ENCODE measurements around the gene SNRPA1. TPM values are rescaled to one million over a fixed set of nuclear protein-coding genes. Genes with fewer than 3 reads are reported as not detected.

Gene SNRPA1
- total RNA-seq, 4 donors from 2014 or later = 29.0 to 48.4 (median 38.5) TPM

DNA sequence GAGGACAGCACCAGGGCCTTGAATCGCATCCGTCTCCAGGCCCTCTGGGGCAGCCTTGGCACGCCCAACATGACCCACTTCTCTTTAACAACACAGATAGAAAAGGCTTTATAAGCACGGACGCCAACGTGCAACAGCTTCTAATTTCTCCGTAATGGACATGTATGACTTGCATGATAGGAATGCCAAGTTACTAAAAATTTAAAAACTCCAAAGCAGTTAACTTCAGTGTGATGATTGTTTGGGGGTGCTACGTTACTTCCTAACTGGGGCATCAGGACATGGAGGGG is 30.9 kb upstream of the SNRPA1 start:
- WGBS, 2 donors = 89 to 92% methylated on average over 8 of the region's 8 CpGs
- no peak for DNase-seq (ENCODE audit: low spot score in 2 of 2)
- intact Hi-C loops (cut with DNase I; ENCODE audit: low total_unique reads) = no loop called here

DNA sequence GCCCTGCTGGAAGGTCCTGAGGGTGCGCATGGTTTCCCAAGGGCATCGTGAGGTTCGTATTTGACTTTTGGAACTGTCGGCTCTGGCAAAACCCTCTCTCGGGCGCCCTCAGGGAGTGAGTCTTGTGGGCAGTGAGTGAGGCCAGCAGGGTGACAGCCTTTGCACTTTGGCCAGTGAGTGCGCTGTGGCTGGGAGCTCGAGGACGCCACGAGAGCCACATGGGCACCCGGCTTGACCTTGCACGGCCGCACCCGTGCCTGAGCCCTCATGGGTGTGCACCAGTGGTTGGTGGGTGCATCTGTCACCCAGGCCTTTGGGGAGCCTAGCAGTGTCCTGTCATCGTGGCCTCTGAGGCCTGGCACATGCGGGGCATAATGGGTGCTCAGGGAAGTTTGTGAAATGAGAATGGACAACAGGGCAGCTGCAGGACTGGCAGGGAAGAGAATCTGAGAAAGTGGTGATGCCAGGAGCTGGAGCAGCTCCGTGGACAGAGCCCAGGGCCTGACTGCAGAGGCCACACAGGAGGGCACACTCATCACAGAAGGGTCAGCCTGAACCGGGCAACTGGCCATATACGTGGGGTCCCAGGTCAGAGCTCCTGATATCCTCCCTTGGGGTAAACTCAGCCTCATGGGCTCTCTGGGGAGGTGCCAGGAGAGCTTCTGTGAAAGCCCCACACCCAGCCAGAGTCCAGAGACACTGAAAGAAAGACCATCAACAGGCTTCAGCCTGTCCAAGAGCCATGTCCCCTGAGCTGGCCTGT is 30.4 kb upstream of the SNRPA1 start:
- no peak for TF ChIP-seq POLR2A (IDR thresholded peaks at IDR 0.05)
- TF ChIP-seq CTCF (IDR thresholded peaks at IDR 0.05) = no peak
- H3K4me3 ChIP-seq (ENCODE audit: low read depth, poor library complexity, severe bottlenecking) = no peak overlapping the region
- intact Hi-C loops (cut with DNase I; ENCODE audit: low total_unique reads) = no loop called here
- peak in 1 of 2 donors; percentile 83 for DNase-seq (ENCODE audit: low spot score in 2 of 2)
- WGBS, 2 donors = 90 to 95% methylated on average over 14 to 19 of the region's 19 CpGs

More for the DNA sequence above, 30.9 kb upstream of the SNRPA1 start:
- no peak overlapping the region for H3K4me3 ChIP-seq (ENCODE audit: low read depth, poor library complexity, severe bottlenecking)
- TF ChIP-seq POLR2A (IDR thresholded peaks at IDR 0.05) = no peak
- no peak for TF ChIP-seq CTCF (IDR thresholded peaks at IDR 0.05)

DNA sequence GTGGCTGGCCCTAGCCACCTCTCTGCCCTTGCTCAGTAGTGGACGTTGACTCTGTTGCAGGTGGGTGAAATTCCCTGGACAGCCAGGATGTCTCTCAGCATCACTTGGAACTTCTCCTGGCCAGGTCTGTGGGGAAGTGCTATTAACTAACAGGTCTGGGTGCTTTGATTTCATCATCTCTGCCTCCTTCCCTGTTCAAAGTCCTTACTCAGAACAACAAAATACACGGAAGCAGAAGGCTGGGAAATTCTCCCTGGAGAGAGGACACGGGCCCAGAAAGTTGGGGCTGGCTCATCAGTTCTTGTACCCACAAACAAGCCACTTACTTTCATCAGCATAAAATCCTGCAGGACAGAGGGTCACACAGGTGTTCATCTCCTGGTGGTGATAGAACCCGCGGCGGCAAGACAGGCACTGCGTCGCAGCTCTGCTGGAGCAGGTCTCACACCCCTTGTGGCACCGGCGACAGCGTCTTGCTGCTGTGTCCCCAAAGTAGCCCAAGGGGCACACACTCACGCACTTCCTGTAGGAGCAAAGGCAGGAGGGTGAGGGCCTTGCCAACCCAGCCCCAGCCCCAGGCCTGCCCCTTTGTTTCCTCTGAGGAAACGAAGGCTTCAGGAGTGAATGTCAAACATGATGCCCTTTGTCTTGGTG is 29.6 kb upstream of the SNRPA1 start:
- intact Hi-C loops (cut with DNase I; ENCODE audit: low total_unique reads) = no loop called here
- H3K4me3 ChIP-seq (ENCODE audit: low read depth, poor library complexity, severe bottlenecking) = no peak overlapping the region
- DNase-seq (ENCODE audit: low spot score in 2 of 2) = peak in 1 of 2 donors; percentile 65
- WGBS, 2 donors = 82 to 83% methylated on average over 13 of the region's 13 CpGs
- TF ChIP-seq CTCF (IDR thresholded peaks at IDR 0.05) (no peak), POLR2A (IDR thresholded peaks at IDR 0.05) (no peak)

DNA sequence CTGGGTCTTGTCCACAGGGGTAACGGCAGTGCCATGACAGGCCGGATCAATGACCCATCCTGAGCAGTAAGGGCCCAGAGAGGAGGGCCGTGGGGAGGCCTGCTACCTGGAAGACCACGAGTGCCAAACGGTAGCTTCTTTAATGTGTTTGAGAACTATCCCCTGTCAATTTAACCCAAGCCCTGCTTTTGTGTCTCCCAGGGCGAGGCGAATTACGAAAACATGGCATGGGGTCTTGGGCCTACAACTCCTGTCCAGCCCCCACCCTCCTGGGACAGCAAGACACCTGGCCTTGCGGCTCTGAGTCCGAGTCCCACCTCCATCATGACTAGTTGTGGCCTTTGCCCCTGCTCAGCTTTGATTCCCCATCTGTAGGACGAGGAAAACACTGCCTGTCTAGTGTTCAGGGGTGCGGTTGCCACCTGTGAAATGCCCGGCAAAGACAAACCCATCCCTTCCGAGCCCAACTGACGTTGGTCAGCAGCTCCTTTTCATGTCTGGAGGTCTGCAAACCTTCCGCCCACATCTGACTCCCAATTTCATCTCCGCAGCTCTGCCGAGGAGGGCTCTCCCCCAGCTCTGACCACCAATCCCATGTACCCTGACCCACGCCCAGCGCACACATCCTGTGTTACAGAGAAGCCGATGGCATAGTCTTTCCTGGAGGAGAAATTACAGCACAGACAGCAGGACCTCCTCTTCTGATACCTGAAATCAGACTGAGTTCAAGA is 28.9 kb upstream of the SNRPA1 start:
- peak in 1 of 2 donors; percentile 60 for DNase-seq (ENCODE audit: low spot score in 2 of 2)
- H3K4me3 ChIP-seq (ENCODE audit: low read depth, poor library complexity, severe bottlenecking) = no peak overlapping the region
- 90 to 91% methylated on average over 21 of the region's 21 CpGs for WGBS, 2 donors
- TF ChIP-seq POLR2A (IDR thresholded peaks at IDR 0.05) = no peak
- no peak for TF ChIP-seq CTCF (IDR thresholded peaks at IDR 0.05)
- intact Hi-C loops (cut with DNase I; ENCODE audit: low total_unique reads) = no loop called here

GRCh38 chr15:101322854-101323477 is 27.9 kb upstream of the SNRPA1 start:
- peak in 1 of 2 donors; percentile 81 for DNase-seq (ENCODE audit: low spot score in 2 of 2)
- no peak overlapping the region for H3K4me3 ChIP-seq (ENCODE audit: low read depth, poor library complexity, severe bottlenecking)
- WGBS, 2 donors = 87 to 89% methylated on average over 17 of the region's 17 CpGs
- intact Hi-C loops (cut with DNase I; ENCODE audit: low total_unique reads) = no loop called here
- no peak for TF ChIP-seq CTCF (IDR thresholded peaks at IDR 0.05)
- TF ChIP-seq POLR2A (IDR thresholded peaks at IDR 0.05) = no peak
